CD4-positive, alpha-beta T cell (primary cell): ENCODE data around the gene SLX9. TPM values are rescaled to one million over a fixed set of nuclear protein-coding genes. Genes with fewer than 3 reads are reported as not detected.

Experiments
- ATAC-seq: fragments of 200-7000 bp; cut with Tn5 transposase; one replicate; pipeline ENCODE4 v1.10.0; 2022; ENCODE audit warnings: mild to moderate bottlenecking; ENCODE audit not compliant: poor library complexity
- CTCF ChIA-PET: fragments of 350-600 bp; sonication (Branson Sonifier 250); formaldehyde crosslinking; loops from one replicate; lab custom pipeline; 2021; ENCODE audit warnings: antibody characterized with exemption, inconsistent platforms; lab: Charles Lee
- POLR2A ChIA-PET: fragments of 350-600 bp; sonication (Branson Sonifier 250); formaldehyde crosslinking; loops from one replicate; lab custom pipeline; 2021; ENCODE audit warnings: antibody characterized with exemption, inconsistent platforms; lab: Charles Lee
- DNase-seq, 14 experiments: peaks; one replicate each; pipeline ENCODE4 v3.0.0-alpha.2; 2013 to 2020; ENCODE audit warnings: mixed read lengths in 2 of 14
- H3K27ac ChIP-seq, 2 donors: one replicate each; pipeline versions ENCODE4 v1.5.1 to v1.7.0; 2013; ENCODE audit warnings: low read length in 2 of 2, low read depth in 1 of 2, mild to moderate bottlenecking in 1 of 2
- H3K27me3 ChIP-seq, 2 experiments: 1 replicate in 1 of 2; 2 replicates in 1 of 2; pipeline versions ENCODE4 v1.6.1 to v1.7.0; 2013; ENCODE audit warnings: low read length in 2 of 2, control low read depth in 1 of 2, mild to moderate bottlenecking in 1 of 2, moderate library complexity in 1 of 2; ENCODE audit not compliant: insufficient read depth in 2 of 2, control insufficient read depth in 1 of 2
- H3K36me3 ChIP-seq: one replicate; pipeline ENCODE4 v1.6.1; 2013; ENCODE audit warnings: low read length, control low read depth; ENCODE audit not compliant: insufficient read depth
- H3K4me1 ChIP-seq: one replicate; pipeline ENCODE4 v1.6.1; 2013; ENCODE audit warnings: low read length, control low read depth; ENCODE audit not compliant: insufficient read depth
- H3K4me3 ChIP-seq: one replicate; pipeline ENCODE4 v1.5.1; 2013; ENCODE audit warnings: mild to moderate bottlenecking, low read length, moderate library complexity
- H3K9me3 ChIP-seq, 2 experiments: 1 replicate in 1 of 2; 2 replicates in 1 of 2; pipeline versions ENCODE4 v1.6.1 to v1.7.0; 2013; ENCODE audit warnings: low read length in 2 of 2, mild to moderate bottlenecking in 2 of 2, control low read depth in 1 of 2, moderate library complexity in 1 of 2; ENCODE audit not compliant: control insufficient read depth in 1 of 2, insufficient read depth in 1 of 2
- H3K27ac Mint-ChIP-seq: one replicate; pipeline ENCODE4 v1.8.0; 2020; ENCODE audit warnings: mixed read lengths
- H3K27me3 Mint-ChIP-seq: one replicate; pipeline ENCODE4 v1.8.0; 2021; ENCODE audit warnings: mixed read lengths
- H3K36me3 Mint-ChIP-seq: one replicate; pipeline ENCODE4 v1.8.0; 2021; ENCODE audit warnings: low read depth, mixed read lengths
- H3K4me1 Mint-ChIP-seq: one replicate; pipeline ENCODE4 v1.8.0; 2021; ENCODE audit warnings: low read depth, mixed read lengths
- H3K4me3 Mint-ChIP-seq: one replicate; pipeline ENCODE4 v1.8.0; 2020; ENCODE audit warnings: mild to moderate bottlenecking, mixed read lengths
- H3K9me3 Mint-ChIP-seq: one replicate; pipeline ENCODE4 v1.8.0; 2020; ENCODE audit warnings: mixed read lengths
- intact Hi-C, 2 experiments: fragments of 100-400 bp; cut with DNase I in 1 of 2; cut with micrococcal nuclease in 1 of 2; formaldehyde crosslinking; loops; one replicate each; pipeline versions ENCODE4 v1.15.1 to v1.9.0; 2023 to 2025; cut with DNase I, micrococcal nuclease
- total RNA-seq, 174 experiments: library from RNA in 2 of 174; stranded (reverse) in 2 of 174; gene quantifications; one replicate each; pipeline ENCODE4 v1.2.3 and lab custom pipeline; 2021 to 2026
- TF ChIP-seq, protein P1 (sequence below): fragments of 200-600 bp; IDR thresholded peaks from one replicate; pipeline ENCODE4 v1.8.0; 2022; ENCODE audit warnings: antibody characterized with exemption, mild to moderate bottlenecking

Gene SLX9
- total RNA-seq, 2 experiments from 2014 or later: 7.7 to 9.1 TPM

DNA sequence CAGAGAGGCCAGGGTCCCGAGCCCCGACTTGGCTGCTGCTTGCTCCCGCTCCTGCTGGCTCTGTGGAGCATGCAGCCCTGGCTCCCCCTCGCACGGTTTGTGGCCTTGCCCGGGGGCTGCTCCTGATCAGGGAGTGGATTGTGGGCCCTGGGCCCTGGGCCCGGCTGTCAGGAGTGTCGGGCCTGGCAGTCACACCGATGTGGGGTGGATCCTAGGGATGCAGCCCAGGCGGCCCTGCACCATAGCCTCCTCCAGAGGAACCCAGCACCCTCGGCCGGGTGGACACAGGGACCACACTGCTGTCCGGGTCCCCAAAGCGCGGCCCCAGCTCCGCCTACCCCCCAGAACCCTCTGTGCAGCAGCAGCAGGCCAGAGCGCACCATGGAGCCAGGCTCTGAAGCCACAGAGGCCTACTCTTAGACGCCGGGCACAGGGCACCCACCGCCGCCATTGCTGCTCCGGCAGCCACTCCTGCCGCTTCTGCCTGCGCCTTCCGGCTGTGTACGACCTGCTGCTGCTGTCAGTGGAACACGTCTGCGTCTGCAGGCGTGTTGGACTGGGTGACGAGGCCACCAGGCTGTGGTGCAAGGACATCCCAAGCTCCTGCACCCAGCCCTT lies 9.4 kb downstream of the SLX9 start:
- no peaks in the 10 kb centered on the region for H3K27me3 Mint-ChIP-seq
- Histone ChIP-seq H3K27ac (no peak overlapping the region), H3K4me1 (peaks cover 16% of the 10 kb centered on the region), H3K27me3 (no peaks in the 10 kb centered on the region), H3K36me3 (peaks cover 54% of the 10 kb centered on the region), H3K9me3 (no peaks in the 10 kb centered on the region), H3K4me3 (no peak overlapping the region)
- POLR2A ChIA-PET: interaction anchor here (1.1 to 1.2 kb wide), 2 partner anchors 16 to 180 kb away, joined by 3 read pairs; no protein-coding TSS in a partner anchor
- no peak overlapping the region for H3K27ac Mint-ChIP-seq
- DNase-seq: peak in 1 of 14 experiments; percentile 6
- H3K36me3 Mint-ChIP-seq: peaks cover 41% of the 10 kb centered on the region
- CTCF ChIA-PET: interaction anchor here (1.0 to 1.4 kb wide), 8 partner anchors 9 to 262 kb away, joined by 3 to 35 read pairs (median 4); no protein-coding TSS in a partner anchor
- no peak overlapping the region for H3K4me3 Mint-ChIP-seq
- no peak for ATAC-seq
- H3K4me1 Mint-ChIP-seq: peaks cover 5% of the 10 kb centered on the region
- H3K9me3 Mint-ChIP-seq: no peaks in the 10 kb centered on the region
- TF ChIP-seq, protein P1, sequence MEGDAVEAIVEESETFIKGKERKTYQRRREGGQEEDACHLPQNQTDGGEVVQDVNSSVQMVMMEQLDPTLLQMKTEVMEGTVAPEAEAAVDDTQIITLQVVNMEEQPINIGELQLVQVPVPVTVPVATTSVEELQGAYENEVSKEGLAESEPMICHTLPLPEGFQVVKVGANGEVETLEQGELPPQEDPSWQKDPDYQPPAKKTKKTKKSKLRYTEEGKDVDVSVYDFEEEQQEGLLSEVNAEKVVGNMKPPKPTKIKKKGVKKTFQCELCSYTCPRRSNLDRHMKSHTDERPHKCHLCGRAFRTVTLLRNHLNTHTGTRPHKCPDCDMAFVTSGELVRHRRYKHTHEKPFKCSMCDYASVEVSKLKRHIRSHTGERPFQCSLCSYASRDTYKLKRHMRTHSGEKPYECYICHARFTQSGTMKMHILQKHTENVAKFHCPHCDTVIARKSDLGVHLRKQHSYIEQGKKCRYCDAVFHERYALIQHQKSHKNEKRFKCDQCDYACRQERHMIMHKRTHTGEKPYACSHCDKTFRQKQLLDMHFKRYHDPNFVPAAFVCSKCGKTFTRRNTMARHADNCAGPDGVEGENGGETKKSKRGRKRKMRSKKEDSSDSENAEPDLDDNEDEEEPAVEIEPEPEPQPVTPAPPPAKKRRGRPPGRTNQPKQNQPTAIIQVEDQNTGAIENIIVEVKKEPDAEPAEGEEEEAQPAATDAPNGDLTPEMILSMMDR: no peak
- intact Hi-C loops: loop anchor here (1.0 kb wide), 2 partner anchors 179 to 188 kb away; no protein-coding TSS in a partner anchor

DNA sequence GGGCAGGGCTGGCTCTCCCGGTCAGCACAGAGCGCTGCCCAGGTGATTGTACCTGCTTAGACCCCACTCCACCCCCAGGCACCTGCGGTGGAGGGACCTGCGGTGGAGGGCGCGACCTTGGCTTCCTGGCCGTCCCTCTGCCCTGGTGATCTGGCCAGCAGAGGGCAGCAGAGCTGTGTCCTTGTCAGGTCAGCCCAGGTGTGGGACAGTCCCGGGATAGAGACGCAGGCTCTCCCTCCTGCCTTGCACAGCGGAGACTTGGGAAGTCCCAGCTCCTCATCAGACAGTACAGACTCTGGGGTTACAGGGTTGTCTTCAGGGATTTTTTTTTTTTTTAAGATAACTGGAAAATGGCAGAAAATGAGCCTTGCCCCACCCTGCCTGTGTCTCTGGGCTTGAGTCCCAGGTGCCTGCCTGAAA lies 10.0 kb downstream of the SLX9 start:
- Histone ChIP-seq H3K4me1 (peaks cover 16% of the 10 kb centered on the region), H3K4me3 (no peak overlapping the region), H3K36me3 (peaks cover 51% of the 10 kb centered on the region), H3K9me3 (no peaks in the 10 kb centered on the region), H3K27me3 (no peaks in the 10 kb centered on the region), H3K27ac (no peak overlapping the region)
- Mint-ChIP-seq H3K27ac (no peak overlapping the region), H3K27me3 (no peaks in the 10 kb centered on the region), H3K9me3 (no peaks in the 10 kb centered on the region), H3K4me1 (peaks cover 5% of the 10 kb centered on the region), H3K36me3 (peaks cover 36% of the 10 kb centered on the region), H3K4me3 (no peak overlapping the region)
- TF ChIP-seq, protein P1: peak; percentile 92
- peak; percentile 73 to 91 (median 82) for DNase-seq
- CTCF ChIA-PET: interaction anchor here (0.7 to 1.4 kb wide), 10 partner anchors 9 to 261 kb away, joined by 3 to 35 read pairs (median 4); no protein-coding TSS in a partner anchor
- intact Hi-C loops: loop anchor here (1.0 to 10.0 kb wide), 3 partner anchors 179 to 495 kb away; no protein-coding TSS in a partner anchor
- POLR2A ChIA-PET: interaction anchor here (1.1 to 1.2 kb wide), 2 partner anchors 15 to 179 kb away, joined by 3 read pairs; no protein-coding TSS in a partner anchor
- ATAC-seq: peak; percentile 88

DNA sequence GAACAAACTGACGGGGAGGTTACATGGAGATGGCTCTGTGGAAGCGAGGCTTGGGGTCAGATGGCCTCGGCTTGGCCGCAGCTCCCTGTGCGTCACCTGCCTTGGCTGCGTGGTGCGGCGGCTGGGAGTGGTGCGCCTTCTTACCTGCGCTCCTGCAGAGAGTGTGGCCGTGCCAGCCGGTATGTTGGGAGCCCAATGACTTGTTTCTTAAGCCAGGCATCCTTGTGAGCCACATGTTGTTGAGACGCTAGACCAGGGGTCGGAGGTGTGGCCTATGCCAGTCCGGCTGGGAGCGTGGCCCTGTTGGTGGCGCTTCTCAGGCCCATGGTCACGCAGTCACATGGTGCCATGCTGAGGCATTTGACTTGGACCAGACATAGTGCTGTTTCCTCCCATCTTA lies 10.5 kb downstream of the SLX9 start:
- Mint-ChIP-seq H3K27ac (no peak overlapping the region), H3K36me3 (peaks cover 33% of the 10 kb centered on the region), H3K9me3 (no peaks in the 10 kb centered on the region), H3K27me3 (no peaks in the 10 kb centered on the region), H3K4me3 (no peak overlapping the region), H3K4me1 (peaks cover 7% of the 10 kb centered on the region)
- DNase-seq (peak in 1 of 14 experiments; percentile 2), ATAC-seq (no peak)
- Histone ChIP-seq H3K9me3 (no peaks in the 10 kb centered on the region), H3K4me3 (no peak overlapping the region), H3K4me1 (peaks cover 16% of the 10 kb centered on the region), H3K36me3 (peaks cover 45% of the 10 kb centered on the region), H3K27me3 (no peaks in the 10 kb centered on the region), H3K27ac (no peak overlapping the region)
- POLR2A ChIA-PET: interaction anchor here (1.1 to 1.2 kb wide), 2 partner anchors 15 to 179 kb away, joined by 3 read pairs; no protein-coding TSS in a partner anchor
- intact Hi-C loops: loop anchor here in 1 of 2 experiments (10.0 kb wide), 1 partner anchor 494 kb away; no protein-coding TSS in a partner anchor
- CTCF ChIA-PET: interaction anchor here (0.7 to 1.4 kb wide), 10 partner anchors 8 to 261 kb away, joined by 3 to 35 read pairs (median 4); no protein-coding TSS in a partner anchor
- TF ChIP-seq, protein P1: no peak
